NCI-H446 (cell line): ENCODE measurements around the gene PHF21B.
"Not testable (repeated sequence)": the region's sequence is repeated elsewhere in the genome, so short reads cannot be mapped to it uniquely, and the experiment has no call there.

Source experiments
- DNase-seq, 2 experiments: peaks; one replicate each; lab custom pipeline; 2025; lab: John Stamatoyannopoulos, UW

PHF21B gene

DNA sequence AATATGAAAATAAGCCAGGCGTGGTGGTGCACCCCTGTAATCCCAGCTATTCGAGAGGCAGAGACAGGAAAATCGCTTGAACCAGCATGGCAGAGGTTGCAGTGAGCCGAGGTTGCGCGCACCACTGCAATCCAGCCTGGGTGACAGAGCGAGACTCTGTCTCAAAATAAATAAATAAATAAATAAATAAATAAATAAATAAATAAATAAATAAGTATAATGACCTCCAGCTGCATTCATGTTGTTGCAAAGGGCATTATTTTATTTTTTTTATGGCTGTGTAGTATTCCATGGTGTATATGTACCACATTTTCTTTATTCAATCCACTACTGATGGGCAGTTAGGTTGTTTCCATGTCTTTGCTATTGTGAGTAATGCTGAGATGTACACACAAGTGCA is 48.1 kb downstream of the PHF21B start:
- not testable (repeated sequence) for DNase-seq

DNA sequence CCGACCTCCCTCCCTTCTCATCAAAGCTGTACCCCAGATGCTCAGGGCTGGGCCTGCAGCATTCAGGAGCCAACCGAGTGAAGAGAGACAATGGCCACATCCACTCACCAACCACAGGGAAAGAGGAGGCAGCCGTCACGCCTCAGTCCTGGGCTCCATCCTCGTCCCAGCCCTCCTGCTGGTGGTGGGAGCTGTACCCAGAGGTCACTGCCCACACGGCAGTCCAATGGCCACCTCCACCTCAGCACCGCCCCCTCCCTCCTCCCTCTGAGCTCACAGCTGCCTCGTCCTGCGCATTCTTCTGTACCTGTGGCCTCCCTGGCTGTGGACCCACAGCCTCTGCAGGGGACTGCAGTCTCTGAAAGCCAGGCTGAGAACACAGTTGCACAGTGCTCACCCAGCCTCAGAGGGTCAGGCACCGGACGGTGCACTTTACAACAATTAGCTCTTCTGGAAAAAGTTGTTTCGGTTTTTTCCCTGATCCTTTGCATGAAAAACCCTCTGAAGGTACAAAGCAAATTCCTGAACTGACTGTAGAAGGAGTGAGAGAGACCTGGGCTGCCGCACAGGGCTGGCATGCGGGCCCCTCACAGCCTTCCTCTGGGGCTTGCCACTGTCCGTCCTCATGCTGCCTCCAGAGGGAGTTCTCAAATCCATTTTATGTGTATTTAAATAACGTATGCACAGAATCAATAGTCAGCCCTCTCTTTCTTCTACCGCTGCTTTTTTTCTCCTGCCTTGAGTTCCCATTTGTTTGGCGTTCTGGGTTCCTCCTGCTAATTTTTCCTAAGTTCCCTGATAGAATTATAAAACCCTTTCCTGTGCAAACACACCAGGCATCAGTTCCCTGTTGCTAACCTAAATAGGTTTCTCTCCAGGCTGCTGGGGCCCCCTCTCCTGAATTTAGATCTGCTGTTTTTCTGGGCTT is 52.7 kb downstream of the PHF21B start:
- no peak for DNase-seq

DNA sequence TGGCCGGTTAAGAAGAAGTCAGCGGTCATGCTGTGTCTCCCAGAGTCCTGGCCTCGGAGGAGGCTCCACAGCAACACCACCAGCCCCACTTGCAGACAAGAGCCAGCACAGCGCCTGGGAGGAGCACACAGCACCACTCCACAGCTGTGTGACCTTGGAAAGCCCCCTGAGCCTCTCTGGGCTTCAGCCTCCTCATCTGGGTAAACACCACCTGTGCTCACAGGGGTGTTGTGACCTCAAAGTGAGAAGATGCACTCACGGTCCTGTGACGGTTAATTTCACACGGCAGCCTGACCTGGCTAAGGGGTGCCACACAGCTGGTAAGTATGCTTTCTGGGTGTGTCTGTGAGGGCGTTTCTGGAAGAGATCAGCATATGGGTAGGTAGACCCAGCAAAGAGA is 54.7 kb downstream of the PHF21B start:
- no peak for DNase-seq

DNA sequence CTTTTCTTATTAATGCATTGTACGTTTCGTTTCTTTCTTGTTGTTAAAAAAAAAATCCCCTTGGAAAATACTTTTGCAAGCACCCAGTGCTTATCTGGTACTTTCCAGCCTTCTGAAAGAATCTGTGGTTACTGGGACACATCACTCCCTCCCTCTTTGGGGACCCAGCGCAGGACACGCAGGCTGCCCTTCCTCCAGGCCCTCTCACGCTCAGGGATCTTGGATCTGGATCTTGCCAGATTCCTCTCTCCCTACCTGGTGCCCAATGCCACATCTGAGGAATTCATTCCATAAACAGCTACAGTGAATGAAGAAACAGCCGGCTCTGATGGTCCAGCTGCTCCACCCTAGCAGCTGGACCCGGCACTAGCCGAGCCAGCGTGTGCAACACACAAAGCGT is 55.7 kb downstream of the PHF21B start:
- DNase-seq = no peak

DNA sequence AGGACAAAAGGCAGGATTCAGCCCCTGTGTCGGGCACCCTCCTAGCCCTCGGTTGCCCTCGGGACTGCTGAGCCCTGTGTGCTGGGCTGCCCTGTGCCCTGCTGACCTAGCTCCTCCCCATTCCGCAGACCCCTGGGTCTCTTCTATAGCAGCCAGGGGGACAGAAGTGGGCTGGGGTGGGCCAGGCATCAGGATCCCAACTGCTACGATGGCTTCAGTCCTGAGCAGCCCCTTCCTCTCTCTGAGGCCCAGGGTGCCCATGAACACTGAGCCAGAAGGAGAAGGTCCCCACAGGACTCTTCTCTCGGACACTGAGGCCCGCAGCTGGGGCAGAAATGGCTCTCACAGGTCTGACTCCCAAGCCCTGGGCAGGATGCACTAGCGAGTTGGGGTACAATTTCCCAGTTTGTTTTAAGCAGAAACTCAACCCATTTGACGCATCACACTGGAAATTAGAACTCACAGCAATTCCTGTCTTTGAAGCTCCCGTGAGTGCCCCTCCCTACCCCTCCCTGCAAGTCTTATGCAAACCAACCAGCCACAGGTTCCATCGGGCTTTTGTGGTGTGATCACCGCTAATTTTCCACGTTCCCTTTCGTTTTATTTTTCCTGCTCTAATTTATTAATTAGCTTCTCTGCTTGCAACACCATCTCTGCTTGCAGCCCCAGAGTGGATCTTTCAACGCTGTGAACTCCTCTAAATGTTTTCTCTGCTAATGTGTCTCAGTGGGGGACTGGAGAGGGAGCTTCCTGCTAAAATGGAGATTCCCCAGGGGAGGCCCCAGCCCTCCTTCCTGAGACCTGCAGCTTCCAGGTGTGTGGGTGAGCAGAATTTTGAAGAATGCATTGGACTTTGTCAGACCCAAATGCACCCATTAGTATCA is 56.7 kb downstream of the PHF21B start:
- no peak for DNase-seq

DNA sequence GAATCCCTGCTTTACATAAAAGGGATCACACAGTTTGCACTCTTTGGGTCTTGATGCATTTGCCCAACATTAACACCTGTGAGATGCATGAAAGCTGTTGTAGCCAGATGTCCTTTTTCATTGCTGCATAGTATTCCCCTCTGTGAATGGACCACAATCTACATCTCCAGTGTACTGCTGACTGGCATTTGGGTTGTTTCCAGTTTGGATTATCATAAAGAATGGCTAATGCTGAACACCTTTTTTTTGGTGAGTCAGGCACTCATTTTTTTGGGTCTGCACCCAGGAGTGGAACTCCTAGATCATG is 58.3 kb downstream of the PHF21B start:
- DNase-seq = no peak

DNA sequence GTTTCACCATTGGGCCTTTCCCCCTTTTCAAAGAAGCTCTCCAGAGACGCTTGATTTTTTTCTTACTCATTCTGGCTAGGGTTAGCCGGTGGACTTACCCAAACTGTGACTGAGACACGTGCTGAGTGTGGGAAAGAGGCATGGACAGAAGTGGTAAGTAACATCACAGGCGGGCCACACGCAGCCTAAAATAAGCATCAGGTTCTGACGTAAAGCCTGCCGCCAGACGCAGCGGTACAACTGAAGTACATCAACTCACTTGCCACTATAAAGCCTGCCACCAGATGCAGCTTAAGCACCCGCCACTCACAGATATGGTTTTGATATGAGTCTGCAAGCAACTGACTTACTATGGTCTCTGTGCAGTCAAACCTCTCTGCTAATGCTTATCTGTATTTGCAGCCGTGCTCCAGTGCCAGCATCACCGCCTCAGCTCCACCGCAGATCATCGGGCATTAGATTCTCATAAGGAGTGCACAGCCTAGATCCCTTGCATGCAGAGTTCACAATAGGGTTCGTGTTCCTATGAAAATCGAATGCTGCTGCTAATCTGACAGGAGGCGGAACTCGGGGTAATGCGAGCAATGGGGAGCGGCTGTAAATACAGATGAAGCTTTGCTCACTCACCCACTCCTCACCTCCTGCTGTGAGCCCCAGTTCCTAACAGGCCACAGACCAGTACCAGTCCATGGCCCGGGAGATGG is 58.8 kb downstream of the PHF21B start:
- no peak for DNase-seq

DNA sequence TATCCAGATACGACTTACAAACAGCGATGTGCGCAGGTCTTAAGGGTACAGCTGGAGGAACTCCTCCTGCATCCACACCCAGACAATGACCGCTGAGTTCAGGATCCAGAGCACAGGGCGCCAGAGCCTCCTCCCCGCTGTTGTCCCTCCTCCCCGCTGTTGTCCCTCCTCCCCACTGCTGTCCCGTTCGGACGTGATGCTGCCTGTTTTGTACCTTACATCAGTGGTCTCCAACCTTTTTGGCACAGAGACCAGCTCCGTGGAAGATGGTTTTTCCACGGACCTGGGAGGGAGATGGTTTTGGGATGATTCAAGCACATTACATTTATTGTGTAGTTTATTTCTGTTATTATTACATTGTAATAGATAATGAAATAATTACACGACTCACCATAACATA is 62.0 kb downstream of the PHF21B start:
- no peak for DNase-seq

DNA sequence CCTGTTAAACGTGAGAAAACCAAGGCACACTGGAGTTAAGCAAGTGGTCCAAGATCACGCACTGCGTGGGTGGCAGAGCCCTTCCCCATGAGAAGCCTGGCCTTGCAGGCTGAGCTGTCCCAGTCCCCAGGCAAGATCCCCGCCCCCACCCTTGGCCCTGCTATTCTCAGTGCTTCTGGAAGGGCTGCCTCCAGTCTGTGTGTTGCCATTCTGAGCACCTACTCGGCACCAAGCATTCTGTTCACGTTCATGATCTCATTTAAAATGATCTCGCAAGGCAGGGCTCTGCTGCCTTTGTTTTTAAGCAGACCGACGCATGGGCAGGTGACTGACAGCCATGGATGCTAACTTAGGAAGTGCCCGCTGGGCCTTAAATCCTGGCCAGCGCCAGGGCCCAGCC is 62.8 kb downstream of the PHF21B start:
- no peak for DNase-seq

DNA sequence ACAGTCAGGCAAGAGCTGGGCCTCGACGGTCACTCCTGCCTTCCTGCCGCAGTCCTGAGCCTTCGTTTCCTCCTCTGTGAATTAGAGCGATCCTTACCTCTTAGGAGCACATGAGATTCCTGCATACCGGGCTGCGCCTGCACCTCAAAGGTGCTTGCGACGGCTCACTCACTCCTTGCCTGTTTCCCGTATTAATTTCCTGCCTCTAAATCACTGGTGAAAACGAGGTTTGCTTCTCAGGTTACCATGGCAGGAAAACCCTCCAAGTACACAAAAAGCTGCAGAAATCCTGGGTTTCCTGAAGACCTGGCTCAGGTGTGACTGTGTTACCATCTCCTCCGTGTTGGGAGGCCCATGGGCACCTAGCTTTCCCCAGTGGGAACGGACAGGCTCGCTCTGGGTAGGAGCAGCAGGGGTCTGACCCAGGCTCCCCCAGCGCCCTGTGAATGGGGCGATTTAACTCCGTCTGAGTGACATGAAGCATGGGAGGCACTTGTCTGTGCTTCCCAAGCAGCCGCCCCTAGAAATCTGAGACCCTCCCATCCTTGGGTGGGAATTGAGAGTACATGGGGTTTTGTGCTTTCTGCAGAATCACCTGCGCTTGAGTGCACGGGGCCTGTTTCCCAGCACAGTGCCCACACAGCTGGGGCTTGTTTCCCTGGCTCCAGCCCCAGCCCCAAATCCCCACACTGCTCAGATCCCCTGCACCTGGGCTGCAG is 64.8 kb downstream of the PHF21B start:
- DNase-seq = no peak

DNA sequence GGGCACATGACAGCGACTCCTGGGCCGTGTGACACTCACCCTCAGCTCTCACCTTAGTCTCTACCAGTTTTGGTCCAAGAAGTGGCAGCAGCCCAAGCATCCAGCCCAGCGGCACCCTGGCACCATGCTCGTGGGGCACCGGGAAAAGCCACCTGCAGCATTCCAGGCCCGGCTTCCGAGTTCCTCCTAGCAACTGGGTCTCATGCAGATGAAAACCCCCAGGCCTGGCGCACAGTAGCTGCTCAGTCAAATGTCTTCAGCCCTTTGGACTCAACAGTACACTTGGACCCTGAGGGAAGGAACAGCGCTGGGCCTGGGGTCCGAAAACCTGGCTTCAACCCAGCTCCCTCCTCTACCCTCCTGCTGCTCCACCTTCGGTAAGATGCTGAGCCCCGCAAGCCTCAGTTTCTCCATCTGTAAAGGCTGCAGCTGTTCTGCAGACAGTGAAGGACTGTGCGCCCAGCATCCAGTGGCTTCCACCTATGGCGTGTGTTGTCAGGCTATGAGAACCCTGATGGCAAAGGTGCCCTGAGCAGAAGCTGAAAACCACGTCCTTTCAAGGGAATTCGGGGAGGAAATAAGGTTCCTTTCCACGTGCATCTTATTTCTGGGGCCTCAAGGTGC is 66.0 kb downstream of the PHF21B start:
- DNase-seq = no peak

DNA sequence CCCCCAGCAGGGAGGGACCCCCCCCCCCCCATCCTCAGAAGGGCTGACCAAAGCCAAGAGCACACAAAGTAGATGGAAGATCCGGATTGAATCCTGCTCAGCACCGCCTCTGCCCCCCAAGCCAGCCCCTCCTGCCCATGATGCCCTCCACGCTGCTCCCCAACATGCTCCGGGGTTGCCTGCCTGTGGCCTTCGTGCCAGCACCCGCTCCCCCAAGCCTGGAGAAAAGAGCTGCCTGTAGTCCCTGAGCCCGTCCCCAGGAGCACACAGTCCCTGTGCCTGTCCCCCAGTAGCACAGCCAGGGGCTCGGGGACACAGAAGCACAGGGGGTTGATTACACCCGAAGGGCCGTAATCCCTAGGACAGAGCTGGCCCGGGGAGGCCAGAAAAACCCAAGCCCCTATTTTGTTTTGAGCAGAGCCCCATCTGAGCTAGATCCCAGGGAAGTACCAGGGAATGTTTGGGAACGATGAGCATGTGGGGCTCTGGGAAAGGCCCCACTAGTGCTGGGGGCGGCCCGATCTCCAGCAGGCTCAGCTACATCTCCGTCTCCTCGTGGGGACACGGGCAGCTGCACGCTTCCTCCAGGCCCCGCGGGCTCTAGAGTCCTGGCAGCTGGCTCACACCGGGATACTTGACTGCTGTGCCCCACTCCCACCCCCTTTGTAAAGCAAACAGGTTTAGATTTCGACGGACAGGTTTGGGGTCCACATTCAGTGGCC is 66.7 kb downstream of the PHF21B start:
- DNase-seq = no peak

DNA sequence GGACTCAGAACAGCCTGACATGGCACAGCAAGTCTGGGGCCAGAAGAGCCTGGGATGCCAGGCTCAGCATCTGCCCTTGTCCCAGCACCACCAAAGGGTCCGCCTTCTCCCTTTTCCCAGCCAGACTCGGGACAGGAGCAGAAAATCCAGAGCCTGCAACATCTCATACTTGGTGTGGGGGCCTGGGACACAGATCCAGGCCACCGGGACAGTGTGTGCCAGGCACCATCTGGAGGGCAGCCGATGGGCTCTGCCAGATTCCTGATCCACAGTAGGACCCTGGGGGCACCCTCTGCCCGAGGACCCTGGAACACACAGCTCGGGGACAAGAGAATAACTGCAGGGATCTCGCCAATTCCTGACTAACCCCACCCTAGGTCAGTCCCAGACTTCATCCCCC is 67.7 kb downstream of the PHF21B start:
- no peak for DNase-seq

DNA sequence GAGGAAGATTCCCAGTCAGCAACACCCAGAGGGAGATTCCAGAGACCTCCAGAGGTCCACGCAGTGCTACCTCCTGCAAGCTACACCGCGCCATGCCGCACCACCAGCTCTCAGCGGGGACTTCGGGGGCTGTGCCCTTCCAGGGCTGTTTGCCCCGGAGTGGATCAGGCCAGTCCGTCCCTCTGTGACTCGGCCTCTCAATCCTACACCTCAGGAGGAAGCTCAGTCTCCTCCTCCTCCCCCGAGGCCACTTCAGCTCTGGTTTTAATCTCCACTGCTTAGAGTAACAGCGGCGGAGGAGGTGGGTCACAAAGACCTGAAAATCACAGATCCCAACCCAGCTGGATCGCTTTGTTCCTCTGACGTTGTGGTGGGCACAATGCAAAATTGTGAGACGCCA is 68.6 kb downstream of the PHF21B start:
- DNase-seq = no peak

DNA sequence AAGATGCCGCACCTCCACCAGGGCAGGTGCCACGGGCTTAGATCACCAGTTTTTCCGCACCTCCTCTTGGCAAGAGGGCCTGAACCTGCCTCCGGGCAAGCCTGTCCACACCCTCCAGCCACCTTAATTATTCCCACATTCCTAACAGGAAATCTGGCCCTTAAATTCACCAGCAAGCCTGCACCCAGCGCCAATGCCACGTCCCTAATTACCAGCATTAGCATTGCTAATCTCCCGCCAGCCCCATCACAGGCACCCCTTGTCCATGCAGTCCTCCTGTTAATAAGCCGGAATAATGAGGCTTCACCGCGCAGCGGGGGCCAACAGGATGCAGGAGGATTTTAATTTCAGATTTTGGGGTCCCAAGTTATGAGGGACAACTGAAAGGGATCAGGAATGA is 69.7 kb downstream of the PHF21B start:
- DNase-seq = no peak

DNA sequence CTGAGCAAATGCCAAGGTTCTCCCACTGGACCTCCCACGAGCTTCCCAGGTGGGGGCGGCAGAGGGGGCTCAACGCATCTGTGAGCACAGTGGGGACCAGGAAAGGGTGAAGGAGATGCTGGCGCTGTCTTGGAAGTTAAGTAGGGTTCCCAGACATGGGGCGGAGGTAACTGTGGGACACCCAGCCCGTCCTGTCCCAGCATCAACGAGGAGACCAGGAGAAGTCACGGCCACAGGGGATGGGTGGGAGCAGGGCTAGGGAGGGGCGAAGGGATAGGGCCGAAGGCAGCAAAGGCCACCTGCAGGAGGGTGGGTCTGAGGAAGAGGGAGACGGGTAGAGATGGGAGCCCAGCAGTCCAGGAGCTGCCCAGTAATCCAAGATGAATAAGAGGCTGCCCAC is 70.4 kb downstream of the PHF21B start:
- no peak for DNase-seq

DNA sequence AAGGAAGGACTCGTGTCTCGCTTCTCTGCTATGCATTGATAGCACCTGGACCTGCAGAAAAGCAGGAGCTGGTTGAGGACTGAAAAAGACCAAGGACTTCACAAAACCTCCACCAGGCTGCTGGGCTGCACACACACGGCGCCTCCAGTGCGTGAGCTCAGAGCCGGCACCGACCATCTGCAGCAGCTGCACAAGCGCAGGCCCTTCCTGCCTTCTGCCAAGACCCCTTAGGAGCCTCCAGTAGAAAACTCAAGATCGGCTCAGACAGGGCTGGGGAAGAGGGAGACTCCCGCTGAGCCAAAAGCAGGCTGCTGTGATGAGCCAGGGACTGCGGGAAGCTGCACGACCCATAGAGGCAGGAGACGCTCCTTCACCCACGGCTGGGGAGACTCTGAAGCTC is 70.9 kb downstream of the PHF21B start:
- DNase-seq = peak in 1 of 2 experiments; percentile 14

DNA sequence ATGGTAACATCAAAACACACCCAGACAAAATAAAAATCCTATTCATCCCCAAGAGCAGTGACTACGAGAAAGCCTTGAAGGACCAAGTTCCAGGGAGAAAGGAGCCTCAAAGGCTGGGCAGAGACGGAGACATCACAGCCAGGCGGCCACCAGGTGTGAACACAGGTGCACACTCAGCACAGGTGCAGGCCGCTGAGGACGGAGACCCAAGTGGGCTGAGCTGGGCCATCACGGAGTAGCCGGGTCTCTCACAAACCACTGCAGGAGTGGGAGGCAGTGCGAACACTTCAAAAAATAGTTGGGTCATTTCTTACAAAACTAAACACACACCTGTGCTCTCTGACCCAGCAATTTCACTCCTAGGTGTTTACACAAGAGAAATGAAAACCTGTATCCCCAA is 72.6 kb downstream of the PHF21B start:
- DNase-seq = no peak

DNA sequence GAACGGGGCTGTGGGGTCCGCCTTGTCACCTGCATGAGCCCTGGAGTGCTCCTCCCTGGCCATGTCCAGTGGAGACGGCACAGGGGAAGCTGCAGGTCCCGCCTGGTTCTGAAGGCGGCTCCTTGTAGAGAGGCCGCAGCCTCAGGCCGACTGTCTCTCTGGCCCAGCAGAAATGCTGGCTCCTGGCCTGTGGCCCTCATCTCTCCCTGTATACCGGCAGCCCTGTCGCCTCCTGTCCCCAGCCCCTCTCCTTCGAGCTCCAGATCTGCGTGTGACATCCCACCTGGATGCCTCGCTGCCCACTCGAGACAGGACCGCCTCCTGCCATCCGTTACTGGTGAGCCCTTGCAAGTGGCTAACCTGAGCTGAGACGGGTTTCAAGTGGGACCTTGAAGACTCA is 73.6 kb downstream of the PHF21B start:
- no peak for DNase-seq

DNA sequence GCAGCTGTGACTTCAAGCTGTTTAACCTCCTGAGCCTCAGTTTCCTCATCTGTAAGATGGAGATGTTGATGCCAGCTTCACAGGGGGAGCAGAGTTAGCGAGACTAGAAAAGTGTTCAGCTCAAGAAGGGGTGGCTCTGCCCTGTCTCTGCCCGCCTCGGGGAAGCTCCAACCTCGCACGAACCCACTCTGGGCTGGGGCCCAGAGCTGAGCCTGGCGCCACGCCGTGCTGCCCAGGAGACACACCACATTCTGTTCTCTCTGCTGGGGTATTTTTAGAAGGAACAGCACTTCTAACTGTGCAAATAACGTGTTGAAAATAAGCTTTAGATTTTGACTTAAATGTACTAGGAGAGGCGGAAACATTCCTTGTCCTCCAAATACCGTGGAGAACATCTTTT is 74.1 kb downstream of the PHF21B start:
- no peak for DNase-seq

DNA sequence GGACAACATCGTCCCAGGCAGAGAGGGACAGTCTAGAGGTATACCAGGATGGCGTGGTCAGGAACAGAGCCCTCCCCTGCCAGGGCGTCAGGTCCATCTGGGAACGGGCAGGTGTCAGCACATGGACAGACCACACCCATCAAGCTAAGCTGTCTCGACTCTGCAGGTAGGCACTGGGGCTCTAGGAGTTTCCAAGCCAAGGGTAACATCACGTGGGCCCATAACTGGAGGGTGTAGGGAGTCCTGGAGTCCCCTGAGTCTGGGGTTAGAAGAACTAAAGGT is 75.4 kb downstream of the PHF21B start:
- DNase-seq = no peak
